NT2/D1 (cell line): Measurements from ENCODE around the gene NKAIN2.

ENCODE experiments used
- SUZ12 ChIP-seq: IDR thresholded peaks from 2 replicates; pipeline ENCODE4 v1.6.1; 2011; ENCODE audit not compliant: insufficient read length, insufficient read depth; ENCODE audit errors: extremely low read depth
- ZNF274 ChIP-seq: IDR thresholded peaks from 2 replicates; pipeline ENCODE4 v1.6.1; 2011; ENCODE audit warnings: mild to moderate bottlenecking, low read depth, low read length

DNA sequence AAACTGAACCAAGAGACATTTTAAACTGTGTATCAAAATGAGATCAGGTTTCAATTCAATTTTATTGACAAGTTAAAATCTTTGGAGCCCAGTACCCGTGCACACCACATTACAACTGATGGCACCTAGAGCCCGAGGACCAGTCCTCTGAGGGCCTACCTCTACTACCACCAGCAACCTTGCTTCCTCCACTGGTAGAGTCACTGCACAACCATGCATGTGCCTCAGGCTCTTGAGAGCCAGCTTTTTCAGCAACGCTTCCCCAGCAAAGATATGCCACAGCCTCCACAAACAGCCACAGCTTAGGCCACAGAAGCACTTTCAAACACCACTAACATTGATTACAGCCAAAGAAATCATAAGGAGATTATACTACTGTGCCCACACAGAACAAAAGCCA lies 830.0 kb downstream of the NKAIN2 start:
- TF ChIP-seq SUZ12 (no peak), ZNF274 (no peak)
